Kidney tubule cell (primary cell): ENCODE measurements around the gene GNPAT.
A peak's percentile ranks its signal among the peaks of the same experiment; 100 is the strongest.

Experiments
- DNase-seq: peaks from one replicate; pipeline ENCODE4 v3.0.0-alpha.2; 2018; ENCODE audit warnings: low spot score

The GNPAT gene

GRCh38 chr1:231242516-231243198, 1.6 kb downstream of the GNPAT start:
- DNase-seq = peak; percentile 11

- DNase-seq = no peak
These were observed 7.8 kb downstream of the GNPAT start for GRCh38 chr1:231248778-231249177.

- DNase-seq = no peak
These were observed 11.3 kb downstream of the GNPAT start for GRCh38 chr1:231252336-231252735.

- DNase-seq = no peak
These were observed 19.3 kb downstream of the GNPAT start for GRCh38 chr1:231260351-231260750.

GRCh38 chr1:231264642-231265041, 23.6 kb downstream of the GNPAT start:
- no peak for DNase-seq

GRCh38 chr1:231265379-231265778, 24.4 kb downstream of the GNPAT start:
- no peak for DNase-seq

GRCh38 chr1:231266811-231267322, 25.9 kb downstream of the GNPAT start:
- DNase-seq = no peak

- DNase-seq = no peak
These were observed 31.2 kb downstream of the GNPAT start for GRCh38 chr1:231272173-231272572.

GRCh38 chr1:231272880-231273279, 31.9 kb downstream of the GNPAT start:
- DNase-seq = peak; percentile 60

GRCh38 chr1:231274119-231274825, 33.3 kb downstream of the GNPAT start:
- DNase-seq = peak; percentile 93

- no peak for DNase-seq
These were observed 37.2 kb downstream of the GNPAT start for GRCh38 chr1:231278100-231278790.

- DNase-seq = peak; percentile 42
These were observed 38.1 kb downstream of the GNPAT start for GRCh38 chr1:231279081-231279480.

GRCh38 chr1:231279683-231280082, 38.7 kb downstream of the GNPAT start:
- no peak for DNase-seq

GRCh38 chr1:231284441-231284840, 43.4 kb downstream of the GNPAT start:
- DNase-seq = no peak

- no peak for DNase-seq
These were observed 45.6 kb downstream of the GNPAT start for GRCh38 chr1:231286603-231287002.

- no peak for DNase-seq
These were observed 54.9 kb downstream of the GNPAT start for GRCh38 chr1:231295938-231296337.

GRCh38 chr1:231301990-231302389, 61.0 kb downstream of the GNPAT start:
- no peak for DNase-seq

- no peak for DNase-seq
These were observed 69.5 kb downstream of the GNPAT start for GRCh38 chr1:231310391-231310934.

GRCh38 chr1:231311720-231312431, 70.9 kb downstream of the GNPAT start:
- no peak for DNase-seq

- no peak for DNase-seq
These were observed 71.4 kb downstream of the GNPAT start for GRCh38 chr1:231312432-231312788.

- DNase-seq = no peak
These were observed 72.6 kb downstream of the GNPAT start for GRCh38 chr1:231313661-231314060.

GRCh38 chr1:231315887-231316286, 74.9 kb downstream of the GNPAT start:
- DNase-seq = peak; percentile 52
